ENCODE results near the gene EPB41L4B.
"Not testable (repeated sequence)": the region's sequence is repeated elsewhere in the genome, so short reads cannot be mapped to it uniquely, and the experiment has no call there.

The EPB41L4B gene

DNA sequence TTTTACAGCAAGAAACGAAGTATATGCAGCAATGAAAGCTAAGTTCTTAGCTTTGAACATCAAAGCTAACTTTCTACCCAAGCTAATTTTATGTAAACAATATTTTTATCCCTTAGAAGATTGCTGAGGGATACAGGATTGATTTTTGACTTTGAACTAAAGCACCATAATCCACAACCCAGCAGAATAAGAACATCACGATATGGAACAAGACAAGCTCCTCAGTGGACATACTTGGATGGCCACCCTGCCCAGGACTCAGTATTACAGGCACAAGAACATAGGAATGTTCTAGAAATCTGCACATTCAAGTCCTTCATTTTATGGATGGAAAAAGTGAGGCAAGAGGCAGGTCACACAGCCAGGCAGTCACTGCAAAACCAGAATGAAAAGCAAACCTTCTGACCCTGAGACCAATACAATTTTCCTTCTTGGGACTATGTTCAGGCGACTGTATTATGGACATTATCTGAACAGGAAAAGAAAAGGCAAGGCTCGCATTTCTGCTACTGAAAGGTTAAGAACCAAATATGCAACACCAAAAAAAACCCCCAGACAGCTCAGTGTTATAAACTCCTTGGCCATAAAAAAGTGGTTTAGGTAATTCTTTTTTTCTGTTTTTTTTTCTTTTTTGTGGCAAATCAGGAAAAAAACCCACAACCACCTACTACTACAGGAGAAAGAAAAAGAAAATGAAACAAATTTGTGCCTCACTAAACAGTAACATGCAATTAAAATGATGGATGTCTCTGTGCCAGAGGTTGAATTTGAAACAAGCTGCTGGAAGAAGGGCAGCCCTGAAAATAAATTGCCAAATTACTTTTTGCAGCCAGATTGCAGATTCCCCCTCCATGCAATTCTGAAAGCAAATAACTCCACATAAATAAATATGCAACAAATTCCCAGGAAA lies 25.4 kb downstream of the EPB41L4B start:
- DNase-seq = no peak

DNA sequence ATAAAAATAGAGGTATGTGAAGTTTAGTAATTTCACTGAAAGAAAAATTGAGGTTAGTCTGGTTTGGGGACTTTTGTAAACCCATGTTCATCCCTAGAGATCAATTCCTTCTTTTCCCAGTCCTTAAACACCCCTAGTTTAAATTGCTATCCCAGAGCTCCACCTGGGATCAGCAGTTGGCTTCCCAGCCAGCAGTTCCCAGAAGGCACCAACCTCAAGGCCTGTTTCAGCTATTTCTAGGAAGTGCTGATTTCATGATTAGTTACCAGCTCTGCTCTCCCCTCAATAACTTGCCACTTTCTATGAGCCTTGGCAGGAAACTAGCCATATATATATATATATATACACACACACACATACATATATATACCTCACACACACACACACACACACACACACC lies 30.5 kb downstream of the EPB41L4B start:
- DNase-seq = no peak

DNA sequence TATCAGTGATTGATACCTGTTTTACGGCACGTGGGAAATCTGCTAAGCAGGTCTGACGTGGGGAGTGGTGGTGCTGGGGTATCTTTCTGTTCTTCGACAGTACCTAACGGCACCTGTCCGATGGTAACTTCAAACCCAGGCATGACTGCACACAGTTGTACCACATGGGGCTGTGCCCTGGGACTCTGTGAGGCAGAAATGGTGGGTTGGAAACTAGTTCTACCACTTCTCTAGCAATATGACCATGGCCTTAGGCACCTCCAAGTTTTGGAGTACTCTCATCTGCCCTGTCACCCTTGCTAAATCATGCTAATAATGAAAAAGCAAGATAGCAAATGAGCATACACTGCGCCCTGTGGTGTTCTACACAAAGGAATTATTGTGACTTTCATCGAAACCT lies 30.9 kb downstream of the EPB41L4B start:
- no peak for DNase-seq

DNA sequence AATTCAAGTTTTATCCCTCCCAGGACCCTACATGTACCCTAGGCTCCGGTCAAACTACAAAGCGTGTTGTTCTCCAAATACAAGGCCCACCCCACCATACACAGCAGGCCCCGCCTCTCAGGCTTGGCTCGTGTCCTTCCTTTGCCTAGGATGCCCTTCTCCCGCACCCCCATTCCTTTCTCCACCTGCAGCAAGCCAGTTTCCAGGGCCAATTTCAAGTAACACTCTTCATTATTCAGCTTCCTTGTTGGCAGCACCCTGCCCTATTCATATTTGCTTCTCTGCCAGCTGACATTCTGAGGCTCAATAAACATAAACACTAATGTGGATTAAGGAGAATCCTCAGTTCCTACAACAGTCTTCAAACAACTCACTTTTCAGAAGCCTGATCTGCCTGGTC lies 31.7 kb downstream of the EPB41L4B start:
- DNase-seq = no peak

DNA sequence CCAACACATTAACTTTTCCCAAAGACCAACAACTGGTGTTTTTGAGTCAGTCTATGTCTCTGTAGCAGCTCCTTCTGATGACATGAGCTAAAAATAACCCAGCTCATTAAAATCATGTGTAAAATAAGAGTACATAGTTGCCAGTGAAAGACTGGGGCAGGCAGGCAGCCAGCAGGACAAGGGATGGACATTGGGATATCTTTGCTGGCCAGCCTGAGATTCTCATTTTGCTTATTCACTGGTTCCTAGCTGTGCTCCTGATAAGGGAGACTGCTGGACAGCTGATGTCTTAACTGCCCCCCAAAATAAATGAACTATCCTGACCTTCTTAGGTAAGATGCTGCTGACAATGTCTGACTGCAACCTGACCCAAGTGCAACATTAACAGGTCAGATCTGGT lies 33.9 kb downstream of the EPB41L4B start:
- no peak for DNase-seq

GRCh38 chr9:109286571-109286977 lies 34.3 kb downstream of the EPB41L4B start:
- DNase-seq = no peak

DNA sequence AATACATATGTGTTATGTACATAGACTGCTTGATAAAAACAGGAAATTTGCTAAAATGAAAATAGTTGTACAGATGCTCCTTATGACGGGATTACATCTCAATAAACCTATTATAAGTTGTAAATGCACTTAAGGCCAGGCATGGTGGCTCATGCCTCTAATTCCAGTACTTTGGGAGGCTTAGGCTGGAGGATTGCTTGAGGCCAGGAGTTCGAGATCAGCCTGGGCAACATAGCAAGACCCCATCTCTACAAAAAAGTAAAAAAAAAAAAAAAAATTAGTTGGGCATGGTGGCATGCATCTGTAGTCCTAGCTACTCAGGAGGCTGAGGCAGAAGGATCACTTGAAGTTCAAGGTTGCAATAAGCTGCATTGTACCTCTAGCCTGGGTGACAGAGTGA lies 37.2 kb downstream of the EPB41L4B start:
- DNase-seq = not testable (repeated sequence)

DNA sequence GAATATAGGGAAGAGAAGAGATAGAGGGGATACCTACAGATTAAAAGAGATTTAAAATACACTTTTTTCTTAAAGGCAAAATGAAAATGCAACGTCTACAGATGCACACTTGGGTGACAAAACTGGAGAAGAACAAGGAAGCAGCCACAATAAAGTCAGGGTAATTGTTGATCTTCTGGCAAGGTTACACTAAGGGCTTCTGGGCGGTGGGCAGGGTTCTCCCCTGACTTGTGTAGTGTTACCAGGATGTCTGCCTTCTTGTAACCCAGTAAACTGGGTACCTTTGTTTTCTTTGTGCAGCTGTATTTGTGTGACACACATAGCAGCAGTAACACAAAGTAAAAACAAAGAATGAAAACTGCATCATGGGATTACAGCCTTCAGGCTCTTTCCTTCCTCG lies 37.8 kb downstream of the EPB41L4B start:
- no peak for DNase-seq

GRCh38 chr9:109282302-109282701 lies 38.6 kb downstream of the EPB41L4B start:
- DNase-seq = no peak

- no peak for DNase-seq
These were observed 39.3 kb downstream of the EPB41L4B start for GRCh38 chr9:109281518-109281917.

DNA sequence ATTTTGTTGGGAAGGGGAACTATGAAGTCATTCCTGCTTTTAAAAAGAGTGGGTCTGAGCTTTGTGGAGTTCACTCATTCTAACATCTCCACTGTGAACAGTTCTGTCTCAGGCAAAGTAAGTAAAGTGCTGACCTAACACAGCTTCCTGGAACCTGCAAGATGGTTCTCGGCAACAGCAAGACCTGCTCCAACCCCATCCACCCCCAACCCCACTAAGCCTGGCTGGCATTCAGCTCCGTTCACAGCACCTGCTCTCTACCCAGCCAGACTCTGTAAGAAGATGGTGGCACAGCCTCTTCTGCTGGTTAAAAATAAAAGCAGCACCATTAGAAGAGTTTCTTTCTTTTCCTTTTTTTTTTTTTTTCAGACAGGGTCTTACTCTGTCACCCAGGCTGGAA lies 42.0 kb downstream of the EPB41L4B start:
- DNase-seq = peak; percentile 11

- DNase-seq = no peak
These were observed 42.6 kb downstream of the EPB41L4B start for GRCh38 chr9:109278216-109278615.

DNA sequence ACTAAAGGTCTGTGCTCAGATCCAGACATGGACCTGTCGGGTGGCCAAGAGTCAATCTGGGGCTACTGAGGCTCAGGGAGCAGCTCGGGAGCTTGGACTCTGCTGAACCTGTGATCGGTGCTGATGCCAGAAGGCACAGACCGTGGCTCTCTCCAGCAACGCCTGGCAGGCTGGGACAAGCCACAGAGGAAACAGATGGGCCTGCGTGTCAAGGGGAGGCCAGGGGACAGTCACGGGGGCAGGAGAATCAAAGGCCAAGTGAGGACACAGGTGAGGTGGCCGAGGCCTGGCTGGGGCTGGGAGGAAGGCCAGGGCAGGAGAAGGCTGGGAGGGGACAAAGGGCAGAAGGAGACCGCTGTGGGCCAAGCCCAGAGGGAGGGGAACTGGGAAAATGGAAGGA lies 43.4 kb downstream of the EPB41L4B start:
- DNase-seq = no peak

GRCh38 chr9:109276469-109277440 lies 44.1 kb downstream of the EPB41L4B start:
- DNase-seq = no peak

- peak; percentile 92 for DNase-seq
These were observed 45.8 kb downstream of the EPB41L4B start for GRCh38 chr9:109274884-109275730.

DNA sequence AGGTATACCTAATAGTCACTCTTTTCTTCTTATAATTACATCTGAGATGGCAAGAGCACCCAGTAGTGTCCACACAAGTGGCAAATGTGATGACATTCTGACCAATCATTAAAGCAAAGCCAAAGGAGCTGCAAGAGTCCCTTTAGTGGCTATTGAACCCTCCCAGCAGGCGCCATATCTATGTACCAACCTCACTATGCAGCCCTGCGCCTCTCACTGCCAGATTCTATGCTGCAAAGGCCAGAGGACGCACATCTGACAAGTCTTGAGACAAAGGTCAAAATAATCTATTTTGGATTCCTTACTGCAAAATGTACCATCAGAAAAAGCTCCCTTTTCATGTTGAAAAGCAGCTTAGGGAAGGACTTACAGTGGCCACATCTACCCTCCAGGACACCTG lies 47.0 kb downstream of the EPB41L4B start:
- DNase-seq = no peak

DNA sequence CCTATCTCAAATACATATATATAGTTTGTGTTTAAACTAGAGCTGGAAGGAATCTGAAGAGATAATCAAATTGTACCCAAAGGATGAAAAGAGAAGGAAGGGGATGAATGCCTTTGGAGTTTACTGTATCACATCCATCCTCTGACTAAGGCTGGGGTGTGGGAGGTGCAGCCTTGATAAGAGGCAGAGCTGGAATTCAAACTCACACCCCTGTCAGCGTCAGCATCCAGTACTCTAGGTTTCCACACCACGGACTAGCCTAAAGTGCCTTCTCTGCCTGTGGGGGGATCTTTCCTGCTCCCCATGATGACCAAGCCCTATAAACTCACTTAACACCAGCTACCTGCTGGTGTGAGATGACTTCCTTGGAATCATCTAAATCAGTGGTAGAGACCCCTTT lies 48.1 kb downstream of the EPB41L4B start:
- no peak for DNase-seq

- no peak for DNase-seq
These were observed 48.8 kb downstream of the EPB41L4B start for GRCh38 chr9:109272045-109272444.

DNA sequence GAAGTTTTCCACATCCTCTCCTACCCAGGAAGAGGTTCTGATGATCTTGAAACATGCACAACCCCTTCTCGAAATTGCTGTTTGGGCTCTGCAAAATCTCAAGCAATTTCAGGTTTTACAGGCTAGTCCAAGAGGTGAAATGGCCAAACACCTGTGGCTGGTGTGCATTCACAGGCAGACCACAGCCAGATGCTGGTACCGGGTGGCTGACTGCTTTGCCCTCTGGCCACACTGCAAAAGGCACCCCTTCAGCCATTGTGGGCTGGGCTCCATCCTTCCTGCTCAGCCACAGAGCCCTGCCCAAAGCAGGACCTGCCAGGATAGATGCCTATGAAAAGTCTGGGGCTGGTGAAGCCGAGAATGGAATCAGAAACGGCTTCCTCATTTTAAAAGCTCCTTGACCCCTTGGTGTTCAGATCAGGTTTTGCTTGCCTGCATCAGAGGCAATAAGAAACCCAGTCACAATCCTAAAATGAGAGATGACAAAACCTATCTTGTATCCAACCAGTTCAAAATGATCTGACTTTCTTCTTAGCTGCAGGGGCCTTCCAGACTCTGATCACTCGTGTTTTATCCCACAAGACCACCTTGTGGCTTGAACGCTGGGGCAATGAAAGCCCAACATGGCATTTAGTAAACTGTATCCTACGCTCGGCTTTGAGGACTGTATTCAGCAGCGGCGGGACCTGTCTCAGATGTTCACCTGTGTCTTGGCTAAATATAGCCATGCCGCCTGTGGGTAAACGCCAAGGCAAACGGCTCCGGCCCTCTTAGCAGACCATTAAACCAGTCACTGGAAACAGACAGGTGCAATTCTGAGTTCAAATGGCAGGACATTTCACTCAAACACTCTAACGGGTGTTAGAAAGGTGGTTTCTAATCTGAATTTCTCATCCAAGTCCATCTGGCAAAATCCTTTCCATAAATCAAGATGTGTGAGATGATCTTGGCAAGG lies 49.6 kb downstream of the EPB41L4B start:
- DNase-seq = peak; percentile 93

GRCh38 chr9:109270441-109270840 lies 50.4 kb downstream of the EPB41L4B start:
- no peak for DNase-seq

GRCh38 chr9:109269839-109270238 lies 51.0 kb downstream of the EPB41L4B start:
- DNase-seq = no peak

- no peak for DNase-seq
These were observed 51.8 kb downstream of the EPB41L4B start for GRCh38 chr9:109269081-109269480.
